Stimulated activated naive CD8-positive, alpha-beta T cell treated with anti-CD3 and anti-CD28 coated beads, Interleukin-15, Interleukin-2, amounts not matched to agents 100 ng/mL and 50 ng/mL, for 24 hours (primary cell): ENCODE data around the gene EIF4H.
A peak's percentile ranks its signal among the peaks of the same experiment; 100 is the strongest.
"Not testable (repeated sequence)": the region's sequence is repeated elsewhere in the genome, so short reads cannot be mapped to it uniquely, and the experiment has no call there.

Experiments used
- H3K27ac Mint-ChIP-seq: one replicate; pipeline ENCODE4 v1.8.0; 2021; ENCODE audit warnings: mild to moderate bottlenecking, mixed read lengths
- H3K27me3 Mint-ChIP-seq: one replicate; pipeline ENCODE4 v1.8.0; 2021; ENCODE audit warnings: mixed read lengths
- H3K36me3 Mint-ChIP-seq: one replicate; pipeline ENCODE4 v1.8.0; 2021; ENCODE audit warnings: low read depth, mixed read lengths
- H3K4me1 Mint-ChIP-seq: one replicate; pipeline ENCODE4 v1.8.0; 2021; ENCODE audit warnings: low read depth, mixed read lengths
- H3K4me3 Mint-ChIP-seq: one replicate; pipeline ENCODE4 v1.8.0; 2021; ENCODE audit warnings: mild to moderate bottlenecking, mixed read lengths
- H3K9me3 Mint-ChIP-seq: one replicate; pipeline ENCODE4 v1.8.0; 2021; ENCODE audit warnings: mixed read lengths

Gene EIF4H

DNA sequence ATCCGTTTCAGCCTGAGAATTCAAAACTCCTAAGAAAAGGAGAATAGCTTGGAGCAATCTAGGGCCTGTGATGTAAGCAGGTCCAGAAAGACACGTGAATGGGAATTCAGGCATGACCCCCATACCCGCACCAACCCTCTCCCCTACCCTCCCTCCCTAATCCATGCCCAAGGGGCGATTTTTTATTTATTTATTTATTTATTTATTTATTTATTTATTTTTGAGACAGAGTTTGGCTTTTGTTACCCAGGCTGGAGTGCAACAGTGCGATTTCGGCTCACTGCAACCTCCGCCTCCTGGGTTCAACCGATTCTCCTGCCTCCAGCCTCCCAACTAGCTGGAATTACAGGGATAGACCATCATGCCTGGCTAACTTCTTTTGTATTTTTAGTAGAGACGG lies 16.6 kb upstream of the EIF4H start:
- Mint-ChIP-seq H3K27me3 (no peaks in the 10 kb centered on the region), H3K27ac (no peak overlapping the region), H3K36me3 (no peaks in the 10 kb centered on the region), H3K4me3 (no peak overlapping the region), H3K4me1 (no peaks in the 10 kb centered on the region), H3K9me3 (no peaks in the 10 kb centered on the region)

DNA sequence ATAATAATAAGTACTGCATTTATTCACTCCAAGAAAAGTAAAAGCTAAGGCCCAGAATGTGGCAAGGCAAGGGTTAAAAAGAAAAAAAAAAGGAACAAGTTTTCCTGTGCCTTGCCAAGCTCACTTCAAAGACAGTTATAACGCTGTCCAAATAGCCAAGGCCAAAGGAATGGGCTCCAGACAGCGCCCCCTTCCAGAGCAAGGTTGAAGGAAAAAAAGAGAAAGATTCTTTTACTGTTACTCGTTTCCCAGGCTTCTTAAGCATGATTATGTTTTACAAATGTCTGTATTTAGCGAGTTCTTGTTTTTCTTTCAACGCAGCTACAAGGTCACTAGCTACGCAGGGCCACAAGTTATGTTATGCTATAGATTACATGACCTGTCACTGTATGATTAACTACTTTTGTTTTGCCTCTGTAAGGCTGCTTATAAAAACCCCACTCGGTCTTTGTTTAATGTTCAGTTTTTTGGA lies 9.1 kb upstream of the EIF4H start:
- no peaks in the 10 kb centered on the region for H3K36me3 Mint-ChIP-seq
- no peaks in the 10 kb centered on the region for H3K27me3 Mint-ChIP-seq
- H3K9me3 Mint-ChIP-seq: no peaks in the 10 kb centered on the region
- H3K27ac Mint-ChIP-seq: no peak overlapping the region
- H3K4me1 Mint-ChIP-seq: no peaks in the 10 kb centered on the region
- no peak overlapping the region for H3K4me3 Mint-ChIP-seq

DNA sequence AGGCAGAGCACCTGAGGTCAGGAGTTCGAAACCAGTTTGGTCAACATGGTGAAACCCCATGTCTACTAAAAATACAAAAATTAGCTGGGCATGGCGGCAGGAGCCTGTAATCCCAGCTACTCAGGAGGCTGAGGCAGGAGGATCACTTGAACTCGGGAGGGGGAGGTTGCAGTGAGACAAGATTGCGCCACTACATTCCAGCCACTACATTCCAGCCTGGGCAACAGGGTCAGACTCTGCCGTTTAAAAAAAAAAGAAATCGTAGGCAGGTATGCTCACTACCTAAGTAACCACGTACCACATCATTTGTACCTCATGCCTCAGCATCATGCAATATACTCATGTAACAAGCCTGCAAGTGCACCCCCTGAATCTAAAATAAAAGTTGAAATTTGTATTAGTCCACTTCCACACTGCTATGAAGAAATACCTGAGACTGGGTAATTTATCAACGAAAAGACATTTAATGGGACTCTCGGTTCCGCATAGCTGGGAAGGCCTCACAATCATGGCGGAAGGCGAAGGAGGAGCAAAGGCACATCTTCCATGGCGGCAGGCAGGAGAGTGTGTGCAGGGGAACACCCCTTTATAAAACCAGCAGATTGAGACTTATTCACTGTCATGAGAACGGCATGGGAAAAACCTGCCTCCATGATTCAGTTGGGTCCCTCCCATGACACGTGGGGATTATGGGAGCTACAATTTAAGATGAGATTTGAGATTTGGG lies 8.1 kb upstream of the EIF4H start:
- no peak overlapping the region for H3K4me3 Mint-ChIP-seq
- no peak overlapping the region for H3K27ac Mint-ChIP-seq
- no peaks in the 10 kb centered on the region for H3K27me3 Mint-ChIP-seq
- H3K4me1 Mint-ChIP-seq: no peaks in the 10 kb centered on the region
- no peaks in the 10 kb centered on the region for H3K36me3 Mint-ChIP-seq
- H3K9me3 Mint-ChIP-seq: no peaks in the 10 kb centered on the region

DNA sequence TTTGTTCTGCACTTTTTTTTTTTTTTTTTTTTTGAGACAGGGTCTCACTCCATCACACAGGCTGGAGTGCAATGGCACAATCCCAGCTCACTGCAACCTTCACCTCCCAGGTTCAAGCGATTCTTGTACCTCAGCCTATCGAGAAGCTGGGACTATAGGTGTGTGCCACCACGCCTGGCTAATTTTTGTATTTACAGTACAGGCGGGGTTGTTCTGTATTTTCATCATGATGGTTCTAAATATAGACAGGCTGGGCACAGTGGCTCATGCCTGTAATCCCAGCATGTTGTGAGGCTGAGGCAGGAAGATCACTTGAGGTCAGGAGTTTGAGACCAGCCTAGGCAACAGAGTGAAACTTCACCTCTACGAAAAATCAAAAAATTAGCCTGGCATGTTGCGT lies 6.8 kb upstream of the EIF4H start:
- H3K36me3 Mint-ChIP-seq, H3K4me3 Mint-ChIP-seq, H3K27ac Mint-ChIP-seq, H3K27me3 Mint-ChIP-seq, H3K4me1 Mint-ChIP-seq, H3K9me3 Mint-ChIP-seq: not testable (repeated sequence)

DNA sequence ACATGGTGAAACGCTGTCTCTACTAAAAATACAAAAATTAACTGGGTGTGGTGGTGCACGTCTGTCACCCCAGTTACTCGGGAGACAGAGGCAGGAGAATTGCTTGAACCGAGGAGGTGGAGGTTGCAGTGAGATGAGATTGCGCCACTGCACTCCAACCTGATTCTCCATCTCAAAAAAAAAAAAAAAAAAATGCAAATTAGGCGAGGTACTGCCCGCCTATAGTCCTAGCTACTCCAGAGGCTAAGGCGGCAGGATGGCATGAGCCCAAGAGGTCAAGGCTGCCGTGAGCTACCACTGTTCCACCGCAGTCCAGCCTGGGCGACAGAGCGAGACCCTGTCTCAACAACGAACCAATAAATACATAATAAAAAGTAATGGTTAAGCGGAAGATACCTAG lies 1.1 kb upstream of the EIF4H start:
- no peaks in the 10 kb centered on the region for H3K27me3 Mint-ChIP-seq
- H3K4me1 Mint-ChIP-seq: peaks cover 44% of the 10 kb centered on the region
- peaks cover 28% of the 10 kb centered on the region for H3K36me3 Mint-ChIP-seq
- peak overlapping the region; percentile 89 for H3K27ac Mint-ChIP-seq
- no peaks in the 10 kb centered on the region for H3K9me3 Mint-ChIP-seq
- peak overlapping the region; percentile 92 for H3K4me3 Mint-ChIP-seq

DNA sequence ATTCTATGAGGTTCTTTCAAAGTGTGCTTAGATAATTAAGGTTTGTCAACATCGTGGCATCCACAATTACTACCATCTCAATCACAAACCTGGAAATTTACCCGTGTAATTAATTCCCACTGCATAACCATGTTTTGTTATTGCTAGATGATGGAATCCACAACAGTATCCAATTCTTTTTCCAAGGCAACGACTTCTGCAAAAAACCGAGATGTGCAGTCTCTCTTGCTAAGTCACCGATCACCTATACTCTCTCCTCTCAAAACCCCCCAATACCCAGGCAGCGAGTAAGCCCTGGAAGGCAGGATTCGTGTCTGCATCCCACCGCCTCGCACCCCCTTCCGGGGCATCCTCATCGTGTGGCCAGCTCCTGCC lies 678 bp upstream of the EIF4H start:
- Mint-ChIP-seq H3K36me3 (peaks cover 29% of the 10 kb centered on the region), H3K27ac (peak overlapping the region; percentile 89), H3K9me3 (no peaks in the 10 kb centered on the region), H3K4me3 (peak overlapping the region; percentile 92), H3K4me1 (peaks cover 47% of the 10 kb centered on the region), H3K27me3 (no peaks in the 10 kb centered on the region)

DNA sequence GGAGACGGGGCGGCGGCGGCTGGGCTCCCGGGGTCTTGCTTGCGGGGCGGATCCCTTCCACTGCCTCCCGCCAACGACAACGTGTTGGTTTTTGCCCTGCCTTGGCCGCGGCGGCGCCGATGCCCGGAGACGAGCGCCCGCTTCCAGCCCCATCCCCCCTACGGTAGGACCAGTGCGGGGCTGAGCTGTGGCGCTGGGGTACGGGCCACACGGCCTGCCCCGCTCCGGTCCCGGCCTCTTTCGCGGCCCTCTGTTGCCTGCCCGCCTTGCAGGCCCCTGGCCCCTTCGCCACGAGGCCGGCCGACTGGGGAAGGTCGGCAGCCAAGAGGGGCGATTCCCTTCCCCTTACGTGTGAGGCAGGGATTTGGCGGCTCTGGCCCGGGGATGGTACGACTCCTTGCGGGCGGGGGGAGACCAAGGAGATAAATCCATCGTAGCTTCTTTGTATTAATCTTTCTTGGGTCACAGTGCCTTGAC lies 488 bp downstream of the EIF4H start:
- H3K27me3 Mint-ChIP-seq: no peaks in the 10 kb centered on the region
- H3K4me3 Mint-ChIP-seq: peak overlapping the region; percentile 92
- no peaks in the 10 kb centered on the region for H3K9me3 Mint-ChIP-seq
- peaks cover 39% of the 10 kb centered on the region for H3K36me3 Mint-ChIP-seq
- peaks cover 56% of the 10 kb centered on the region for H3K4me1 Mint-ChIP-seq
- peak overlapping the region; percentile 90 for H3K27ac Mint-ChIP-seq

DNA sequence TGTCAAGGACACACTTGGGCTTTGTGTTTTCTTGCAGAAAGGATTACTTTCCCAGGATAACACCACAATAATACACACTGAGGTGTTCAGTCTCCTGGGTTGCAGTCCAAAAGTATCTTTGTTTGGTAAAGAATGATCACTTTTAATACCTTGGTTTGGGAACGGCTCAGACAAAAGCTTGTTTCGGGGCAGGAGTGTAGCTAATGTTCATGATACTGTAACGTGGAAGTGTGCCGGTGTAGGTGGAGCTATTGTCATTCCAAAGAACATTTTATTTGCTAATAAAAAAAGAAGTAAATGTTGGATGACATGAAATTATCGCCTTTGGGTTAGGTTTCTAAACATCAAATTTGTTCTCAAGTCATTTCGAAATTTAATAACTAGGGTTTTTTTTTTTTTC lies 1.2 kb downstream of the EIF4H start:
- no peaks in the 10 kb centered on the region for H3K9me3 Mint-ChIP-seq
- peak overlapping the region; percentile 90 for H3K27ac Mint-ChIP-seq
- peaks cover 61% of the 10 kb centered on the region for H3K4me1 Mint-ChIP-seq
- peaks cover 45% of the 10 kb centered on the region for H3K36me3 Mint-ChIP-seq
- H3K4me3 Mint-ChIP-seq: peak overlapping the region; percentile 92
- no peaks in the 10 kb centered on the region for H3K27me3 Mint-ChIP-seq

DNA sequence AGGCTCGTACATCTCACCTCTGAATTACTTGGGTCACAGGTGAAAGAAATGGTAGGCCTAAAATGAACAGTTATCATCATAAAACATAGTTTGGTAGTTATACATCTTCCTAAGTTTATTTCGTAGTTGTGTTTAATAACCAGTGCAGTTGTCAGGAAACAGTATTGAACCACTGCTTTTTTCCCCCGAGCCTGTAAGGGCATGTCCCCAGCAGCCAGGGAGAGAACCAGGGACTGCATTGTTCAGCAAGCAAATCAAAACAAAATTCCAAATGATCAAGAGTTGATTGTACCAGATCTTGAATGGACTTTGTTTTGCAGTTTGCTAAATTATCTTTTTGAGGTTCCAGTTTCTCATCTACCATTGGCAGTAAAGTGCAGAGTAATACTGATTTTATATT lies 2.4 kb downstream of the EIF4H start:
- H3K9me3 Mint-ChIP-seq: no peaks in the 10 kb centered on the region
- peaks cover 56% of the 10 kb centered on the region for H3K36me3 Mint-ChIP-seq
- H3K27ac Mint-ChIP-seq: peak overlapping the region; percentile 80
- H3K4me3 Mint-ChIP-seq: peak overlapping the region; percentile 92
- peaks cover 73% of the 10 kb centered on the region for H3K4me1 Mint-ChIP-seq
- H3K27me3 Mint-ChIP-seq: no peaks in the 10 kb centered on the region

DNA sequence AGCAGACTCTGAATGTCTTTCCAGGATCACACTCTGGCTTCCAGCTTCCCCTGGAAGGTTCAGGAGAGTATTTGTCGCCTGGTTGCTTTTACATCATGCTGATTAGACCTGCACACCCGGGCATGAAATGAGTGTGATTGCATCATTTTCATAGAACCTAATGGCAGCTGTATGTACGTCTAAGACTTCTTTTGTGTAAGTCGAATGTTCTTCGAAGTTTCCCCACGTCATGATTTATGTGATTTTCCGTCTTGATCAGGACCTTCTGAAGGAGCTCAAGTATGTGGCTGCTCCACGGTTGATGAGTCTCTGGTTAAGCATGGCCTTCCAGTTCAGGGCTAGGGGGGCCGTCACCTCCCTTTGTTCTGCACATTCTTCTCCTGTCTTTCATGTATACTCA lies 4.5 kb downstream of the EIF4H start:
- Mint-ChIP-seq H3K36me3 (peaks cover 75% of the 10 kb centered on the region), H3K4me1 (peaks cover 81% of the 10 kb centered on the region), H3K27ac (peak overlapping the region; percentile 84)

DNA sequence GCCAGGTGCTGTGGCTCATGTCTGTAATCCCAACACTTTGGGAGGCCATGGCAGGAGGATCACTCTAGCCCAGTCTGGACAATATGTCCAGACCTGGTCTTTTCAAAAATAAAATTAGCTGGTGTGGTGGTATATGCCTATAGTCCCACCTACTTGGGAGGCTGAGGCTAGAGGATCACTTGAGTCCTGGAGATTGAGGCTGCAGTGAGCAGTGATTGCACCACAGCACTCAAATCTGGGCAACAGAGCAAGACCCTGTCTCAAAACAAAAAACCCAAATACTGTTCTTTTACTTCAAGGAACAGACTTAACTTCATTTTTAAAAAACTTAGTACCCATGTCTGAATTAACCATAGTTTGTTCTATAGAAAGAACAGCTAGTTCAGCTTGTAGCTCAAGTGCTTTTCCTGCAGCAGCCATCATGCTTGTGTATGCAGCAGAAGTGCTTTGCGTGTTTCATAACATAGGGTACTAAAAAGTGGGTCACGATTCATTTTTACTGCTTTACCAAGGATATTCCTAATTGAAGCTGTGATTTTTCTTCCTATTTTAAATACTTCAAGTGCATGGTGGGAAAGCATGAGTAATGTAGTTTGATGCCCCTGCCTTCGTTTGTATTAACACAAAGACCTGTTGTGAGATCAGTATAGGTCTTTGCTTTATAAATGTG lies 5.9 kb downstream of the EIF4H start:
- H3K27ac Mint-ChIP-seq: peak overlapping the region; percentile 33
- H3K36me3 Mint-ChIP-seq: peaks cover 84% of the 10 kb centered on the region
- no peaks in the 10 kb centered on the region for H3K27me3 Mint-ChIP-seq
- peak overlapping the region; percentile 19 for H3K4me3 Mint-ChIP-seq
- H3K4me1 Mint-ChIP-seq: peaks cover 92% of the 10 kb centered on the region
- H3K9me3 Mint-ChIP-seq: no peaks in the 10 kb centered on the region

More for the DNA sequence above, 4.5 kb downstream of the EIF4H start:
- Mint-ChIP-seq H3K4me3 (peak overlapping the region; percentile 77), H3K27me3 (no peaks in the 10 kb centered on the region), H3K9me3 (no peaks in the 10 kb centered on the region)

DNA sequence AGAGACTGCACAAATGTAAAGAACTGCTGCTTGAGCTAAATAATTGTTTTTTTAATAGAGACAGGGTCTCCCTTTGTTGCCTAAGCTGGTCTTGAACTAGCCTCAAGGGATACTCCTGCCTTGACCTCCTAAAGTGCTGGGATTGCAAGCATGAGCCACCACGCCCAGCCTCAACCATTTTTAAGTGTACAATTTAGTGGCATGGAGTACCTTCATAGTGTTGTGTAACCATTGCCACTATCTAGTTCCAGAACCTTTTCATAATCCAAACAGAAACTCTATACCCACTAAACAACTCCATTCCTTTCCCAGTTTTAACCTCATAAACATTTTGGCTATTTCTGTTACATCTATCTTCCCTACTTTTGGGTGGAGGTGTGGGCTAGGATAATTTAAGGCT lies 6.7 kb downstream of the EIF4H start:
- Mint-ChIP-seq H3K9me3 (no peaks in the 10 kb centered on the region), H3K4me3 (no peak overlapping the region), H3K36me3 (peaks cover 84% of the 10 kb centered on the region), H3K27me3 (no peaks in the 10 kb centered on the region), H3K4me1 (peaks cover 92% of the 10 kb centered on the region), H3K27ac (peak overlapping the region; percentile 6)

DNA sequence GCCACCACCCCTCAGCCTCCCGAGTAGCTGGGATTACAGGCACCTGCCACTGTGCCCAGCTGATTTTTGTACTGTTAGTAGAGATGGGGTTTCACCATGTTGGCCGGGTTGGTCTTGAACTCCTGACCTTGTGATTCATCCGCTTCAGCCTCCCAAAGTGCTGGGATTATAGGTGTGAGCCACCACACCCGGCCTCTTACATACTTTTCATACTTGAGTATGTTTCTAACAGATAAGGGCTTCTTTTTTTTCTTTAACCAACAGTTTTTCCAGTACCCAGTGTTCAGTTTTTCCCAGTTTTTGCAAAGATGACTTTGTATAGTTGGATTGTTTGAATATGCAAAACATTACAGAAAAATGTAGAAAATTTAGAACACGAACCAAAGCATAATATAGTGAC lies 7.7 kb downstream of the EIF4H start:
- Mint-ChIP-seq H3K27me3 (no peaks in the 10 kb centered on the region), H3K27ac (no peak overlapping the region), H3K36me3 (peaks cover 84% of the 10 kb centered on the region), H3K9me3 (no peaks in the 10 kb centered on the region), H3K4me1 (peaks cover 90% of the 10 kb centered on the region), H3K4me3 (no peak overlapping the region)

DNA sequence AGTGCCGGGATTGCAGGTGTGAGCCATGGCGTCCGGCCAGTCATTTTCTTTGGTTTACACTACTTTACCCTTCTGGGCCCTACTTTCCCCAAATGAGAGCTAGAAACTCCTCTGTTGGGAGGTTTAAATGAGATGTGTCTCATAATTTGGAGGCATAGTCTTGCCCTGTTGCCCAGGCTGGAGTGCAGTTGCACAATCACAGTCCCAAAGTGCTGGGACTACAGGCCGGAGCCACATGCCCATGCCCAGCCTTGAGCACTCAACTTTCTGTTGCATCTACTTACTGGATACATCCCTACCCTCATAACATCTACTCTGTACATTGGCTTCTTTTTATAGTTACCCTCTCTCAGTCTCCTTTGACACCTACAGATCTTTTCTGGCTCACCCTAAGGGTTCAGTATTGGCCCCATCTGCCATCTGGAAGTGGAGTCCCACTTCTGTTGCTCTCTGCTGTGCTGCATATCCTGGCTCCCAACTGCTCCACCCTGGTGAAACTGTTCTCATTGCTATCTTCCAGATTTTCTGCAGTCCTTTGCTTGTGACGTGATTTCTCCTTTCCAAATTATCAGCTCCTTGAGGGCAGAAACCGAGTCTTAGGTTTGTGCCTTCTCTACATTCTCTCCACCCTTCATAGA lies 8.4 kb downstream of the EIF4H start:
- H3K27ac Mint-ChIP-seq: peak overlapping the region; percentile 69
- H3K36me3 Mint-ChIP-seq: peaks cover 83% of the 10 kb centered on the region
- no peaks in the 10 kb centered on the region for H3K9me3 Mint-ChIP-seq
- peak overlapping the region; percentile 14 for H3K4me3 Mint-ChIP-seq
- H3K27me3 Mint-ChIP-seq: no peaks in the 10 kb centered on the region
- H3K4me1 Mint-ChIP-seq: peaks cover 89% of the 10 kb centered on the region

DNA sequence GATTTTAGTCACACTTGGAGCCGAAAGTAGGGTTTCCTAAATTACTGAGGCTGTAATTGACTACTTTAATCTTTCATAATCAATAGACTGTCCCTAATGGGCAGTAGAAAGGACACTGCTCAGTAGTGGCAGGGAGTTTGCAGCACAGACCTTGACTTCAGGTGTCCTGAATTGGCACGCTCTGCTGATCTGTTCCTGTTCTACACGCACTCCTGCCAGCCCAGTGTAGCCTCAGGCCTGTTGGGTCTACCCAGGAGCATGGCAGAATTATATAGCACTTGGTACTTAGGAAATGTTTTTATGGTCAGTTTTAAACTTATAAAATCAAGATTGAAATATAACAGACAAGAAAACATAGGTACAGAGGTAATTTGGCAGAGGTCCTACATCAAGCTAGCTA lies 9.0 kb downstream of the EIF4H start:
- Mint-ChIP-seq H3K4me3 (no peak overlapping the region), H3K27me3 (no peaks in the 10 kb centered on the region), H3K27ac (peak overlapping the region; percentile 34), H3K4me1 (peaks cover 85% of the 10 kb centered on the region), H3K36me3 (peaks cover 84% of the 10 kb centered on the region), H3K9me3 (no peaks in the 10 kb centered on the region)
